Esophagus (tissue), 2 donors: Measurements from ENCODE around the gene ANKRD44. TPM values are rescaled to one million over a fixed set of nuclear protein-coding genes. Genes with fewer than 3 reads are reported as not detected.

Experiments used
- H3K27ac ChIP-seq, 2 donors: one replicate each; pipeline ENCODE4 v1.5.1; 2013; ENCODE audit warnings: low read depth in 2 of 2, mild to moderate bottlenecking in 2 of 2, inconsistent platforms in 1 of 2, low read length in 1 of 2, moderate library complexity in 1 of 2
- H3K27me3 ChIP-seq, 2 donors: one replicate each; pipeline ENCODE4 v1.6.1; 2013; ENCODE audit warnings: low read length in 2 of 2, control low read depth in 1 of 2, mild to moderate bottlenecking in 1 of 2; ENCODE audit not compliant: insufficient read depth in 2 of 2, control insufficient read depth in 1 of 2
- H3K36me3 ChIP-seq, 2 donors: one replicate each; pipeline ENCODE4 v1.6.1; 2013; ENCODE audit warnings: low read length in 1 of 2; ENCODE audit not compliant: control insufficient read depth in 2 of 2, insufficient read depth in 2 of 2
- H3K4me1 ChIP-seq, 2 donors: one replicate each; pipeline ENCODE4 v1.6.1; 2013; ENCODE audit warnings: low read length in 1 of 2; ENCODE audit not compliant: control insufficient read depth in 2 of 2, insufficient read depth in 2 of 2
- H3K4me3 ChIP-seq, 2 donors: one replicate each; pipeline ENCODE4 v1.5.1; 2013; ENCODE audit warnings: low read length in 2 of 2, mild to moderate bottlenecking in 2 of 2, low read depth in 1 of 2, moderate library complexity in 1 of 2
- H3K9me3 ChIP-seq, 2 donors: one replicate each; pipeline ENCODE4 v1.6.1; 2013; ENCODE audit warnings: mild to moderate bottlenecking in 2 of 2, low read depth in 1 of 2, low read length in 1 of 2, moderate library complexity in 1 of 2; ENCODE audit not compliant: control insufficient read depth in 2 of 2, insufficient read depth in 1 of 2
- WGBS, 2 donors: extraction: QIAGEN DNeasy Blood & Tissue Kit; methylation state at CpG; one replicate each; pipeline ENCODE4 v1.1.7; 2013; 5-methylcytosine and 5-hydroxymethylcytosine counted together
- polyA plus RNA-seq, 2 donors: library from polyadenylated mRNA; stranded (reverse); fragments of 200-250 nt; gene quantifications; one replicate each; pipeline ENCODE4 v1.2.3, GENCODE V29; 2013
- donor health status: healthy with polysubstance abuse.
- donor health status: Bipolar disorder and iron deficiency.

The ANKRD44 gene
- polyA plus RNA-seq, 2 donors = 1.1 to 1.5 TPM

- Histone ChIP-seq H3K4me3 (no peak overlapping the region), H3K4me1 (no peaks in the 10 kb centered on the region), H3K36me3 (no peaks in the 10 kb centered on the region), H3K27me3 (no peaks in the 10 kb centered on the region), H3K9me3 (no peaks in the 10 kb centered on the region), H3K27ac (no peak overlapping the region)
- WGBS, 2 donors = 44 to 49% methylated on average over 12 of the region's 12 CpGs
Observed at GRCh38 chr2:197198890-197199289, 111.7 kb downstream of the ANKRD44 start.

GRCh38 chr2:197197895-197198311, 112.7 kb downstream of the ANKRD44 start:
- Histone ChIP-seq H3K27me3 (no peaks in the 10 kb centered on the region), H3K4me3 (no peak overlapping the region), H3K4me1 (no peaks in the 10 kb centered on the region), H3K27ac (no peak overlapping the region), H3K9me3 (no peaks in the 10 kb centered on the region), H3K36me3 (no peaks in the 10 kb centered on the region)
- WGBS, 2 donors = 81 to 84% methylated on average over 4 of the region's 4 CpGs

GRCh38 chr2:197196541-197197180, 113.9 kb downstream of the ANKRD44 start:
- Histone ChIP-seq H3K27me3 (no peaks in the 10 kb centered on the region), H3K27ac (no peak overlapping the region), H3K36me3 (no peaks in the 10 kb centered on the region), H3K4me3 (no peak overlapping the region), H3K9me3 (no peaks in the 10 kb centered on the region), H3K4me1 (no peaks in the 10 kb centered on the region)
- 8 to 13% methylated on average over 2 of the region's 2 CpGs for WGBS, 2 donors

- Histone ChIP-seq H3K27ac (no peak overlapping the region), H3K36me3 (no peaks in the 10 kb centered on the region), H3K27me3 (no peaks in the 10 kb centered on the region), H3K4me1 (no peaks in the 10 kb centered on the region), H3K9me3 (no peaks in the 10 kb centered on the region), H3K4me3 (no peak overlapping the region)
- 26 to 43% methylated on average over 3 of the region's 3 CpGs for WGBS, 2 donors
Observed at GRCh38 chr2:197195518-197195917, 115.1 kb downstream of the ANKRD44 start.

- 70 to 76% methylated on average over 2 of the region's 2 CpGs for WGBS, 2 donors
- H3K27ac ChIP-seq = no peak overlapping the region
- H3K27me3 ChIP-seq = no peaks in the 10 kb centered on the region
Observed at GRCh38 chr2:197191940-197192322, 118.6 kb downstream of the ANKRD44 start.

GRCh38 chr2:197191177-197191939, 119.2 kb downstream of the ANKRD44 start:
- 38 to 52% methylated on average over 4 of the region's 4 CpGs for WGBS, 2 donors
- H3K9me3 ChIP-seq = no peaks in the 10 kb centered on the region

More at GRCh38 chr2:197191940-197192322, 118.6 kb downstream of the ANKRD44 start:
- Histone ChIP-seq H3K9me3 (no peaks in the 10 kb centered on the region), H3K4me1 (no peaks in the 10 kb centered on the region), H3K4me3 (no peak overlapping the region), H3K36me3 (no peaks in the 10 kb centered on the region)

GRCh38 chr2:197190100-197190432, 120.5 kb downstream of the ANKRD44 start:
- Histone ChIP-seq H3K4me3 (no peak overlapping the region), H3K27ac (no peak overlapping the region), H3K36me3 (no peaks in the 10 kb centered on the region), H3K27me3 (no peaks in the 10 kb centered on the region), H3K9me3 (no peaks in the 10 kb centered on the region), H3K4me1 (peaks cover under 1 to 1% of the 10 kb centered on the region in 2 donors)
- WGBS, 2 donors = 74 to 85% methylated on average over 3 of the region's 3 CpGs

More at GRCh38 chr2:197191177-197191939, 119.2 kb downstream of the ANKRD44 start:
- H3K4me3 ChIP-seq = no peak overlapping the region
- no peak overlapping the region for H3K27ac ChIP-seq
- H3K36me3 ChIP-seq = no peaks in the 10 kb centered on the region
- H3K27me3 ChIP-seq = no peaks in the 10 kb centered on the region
- no peaks in the 10 kb centered on the region for H3K4me1 ChIP-seq

GRCh38 chr2:197189426-197190099, 121.0 kb downstream of the ANKRD44 start:
- no peak overlapping the region for H3K27ac ChIP-seq
- H3K4me3 ChIP-seq = no peak overlapping the region
- 81 to 83% methylated on average over 10 of the region's 10 CpGs for WGBS, 2 donors
- H3K36me3 ChIP-seq = no peaks in the 10 kb centered on the region
- peaks cover 4% of the 10 kb centered on the region in 2 donors for H3K4me1 ChIP-seq
- H3K27me3 ChIP-seq = no peaks in the 10 kb centered on the region
- H3K9me3 ChIP-seq = no peaks in the 10 kb centered on the region

GRCh38 chr2:197185676-197186075, 124.9 kb downstream of the ANKRD44 start:
- Histone ChIP-seq H3K4me3 (no peak overlapping the region), H3K4me1 (peaks cover 4% of the 10 kb centered on the region in 2 donors), H3K27ac (no peak overlapping the region), H3K36me3 (no peaks in the 10 kb centered on the region), H3K27me3 (no peaks in the 10 kb centered on the region), H3K9me3 (no peaks in the 10 kb centered on the region)
- WGBS, 2 donors = 87 to 96% methylated on average over 1 of the region's 1 CpG
